OCI-M1 (cell line): ENCODE results near the gene LAMTOR5.

ENCODE experiments used
- DNase-seq: peaks from one replicate; lab custom pipeline; 2025; lab: John Stamatoyannopoulos, UW

Gene LAMTOR5

DNA sequence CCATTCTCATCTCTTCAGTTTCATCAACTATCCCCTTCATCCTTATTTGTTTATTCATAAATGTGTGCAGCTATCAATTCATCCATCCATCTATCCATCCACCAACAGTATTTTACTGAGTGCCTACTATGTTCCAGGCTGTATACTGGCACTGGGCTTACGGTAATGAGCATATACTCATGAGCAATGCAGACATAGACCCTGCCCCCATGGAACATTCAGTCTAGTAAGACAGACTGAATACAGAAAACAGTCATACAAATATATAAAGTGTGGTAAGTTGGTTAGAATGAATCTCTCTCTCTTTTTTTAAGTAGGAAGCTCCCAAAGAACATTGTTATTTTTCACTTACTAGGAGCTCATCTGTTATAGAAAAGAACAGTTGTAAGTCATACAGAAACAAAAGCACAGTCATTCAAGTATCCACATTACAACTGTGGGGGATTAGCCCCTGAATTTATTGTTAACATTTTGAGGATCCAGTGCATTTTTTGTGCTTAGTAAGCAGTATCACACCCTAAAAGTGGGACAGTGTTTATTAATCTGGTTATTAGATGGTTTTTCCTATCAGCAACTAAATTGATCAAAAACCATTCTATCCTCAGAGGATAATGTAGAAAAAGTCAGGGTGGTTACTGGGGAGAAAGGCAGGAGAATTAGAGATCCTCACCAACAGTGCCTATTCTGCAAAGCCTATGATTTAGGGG is 20.3 kb downstream of the LAMTOR5 start:
- DNase-seq, result no peak

DNA sequence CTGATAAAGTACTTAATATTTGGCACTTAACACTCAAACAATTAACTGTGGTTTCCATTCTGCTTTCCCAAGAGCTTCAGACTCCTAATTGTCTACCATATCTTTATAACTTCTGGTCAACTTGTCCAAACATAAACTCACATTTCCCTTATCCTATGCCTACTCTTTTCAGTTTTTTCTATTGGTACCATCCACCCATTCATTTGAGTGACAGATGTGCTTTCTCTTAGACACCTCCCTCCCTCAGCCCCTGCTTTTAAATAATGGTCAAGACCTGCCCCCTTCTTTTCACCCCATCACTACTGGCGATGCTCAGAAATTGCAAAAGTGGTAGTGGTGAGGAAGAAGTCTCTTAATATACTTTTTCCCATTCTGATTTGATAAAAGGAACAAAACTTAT is 22.1 kb downstream of the LAMTOR5 start:
- no peak for DNase-seq

DNA sequence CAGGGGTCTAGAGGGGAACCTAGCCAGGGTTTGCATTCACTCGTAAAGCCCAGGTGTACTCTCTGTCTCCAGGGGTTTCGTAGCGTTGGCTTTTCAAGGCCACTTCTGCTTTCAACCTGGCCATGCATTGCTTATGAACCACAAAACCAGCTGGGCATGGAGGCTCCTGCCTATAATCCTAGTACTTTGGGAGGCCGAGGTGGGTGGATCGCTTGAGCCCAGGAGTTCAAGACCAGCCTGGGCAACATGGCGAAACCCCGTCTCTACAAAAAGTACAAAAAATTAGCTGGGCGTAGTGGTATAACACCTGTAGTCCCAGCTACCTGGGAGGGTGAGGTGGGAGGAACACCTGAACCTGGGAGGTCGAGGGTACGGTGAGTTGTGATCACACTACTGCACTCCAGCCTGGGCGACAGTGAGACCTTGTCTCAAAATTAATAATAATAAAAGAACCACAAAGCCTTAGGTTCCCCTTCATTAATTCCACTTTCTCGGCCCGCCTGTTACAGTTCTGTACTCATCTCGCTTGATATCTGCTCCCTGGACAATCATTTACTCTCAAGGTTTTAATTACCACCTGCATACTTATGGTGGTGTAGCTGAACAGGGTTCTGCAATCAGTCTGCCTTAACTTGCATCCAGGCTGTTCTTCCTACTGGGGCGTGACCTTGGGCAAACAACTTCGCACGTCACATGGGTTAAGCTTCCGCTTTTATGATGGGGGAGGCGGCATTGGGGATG is 22.7 kb downstream of the LAMTOR5 start:
- no peak for DNase-seq

DNA sequence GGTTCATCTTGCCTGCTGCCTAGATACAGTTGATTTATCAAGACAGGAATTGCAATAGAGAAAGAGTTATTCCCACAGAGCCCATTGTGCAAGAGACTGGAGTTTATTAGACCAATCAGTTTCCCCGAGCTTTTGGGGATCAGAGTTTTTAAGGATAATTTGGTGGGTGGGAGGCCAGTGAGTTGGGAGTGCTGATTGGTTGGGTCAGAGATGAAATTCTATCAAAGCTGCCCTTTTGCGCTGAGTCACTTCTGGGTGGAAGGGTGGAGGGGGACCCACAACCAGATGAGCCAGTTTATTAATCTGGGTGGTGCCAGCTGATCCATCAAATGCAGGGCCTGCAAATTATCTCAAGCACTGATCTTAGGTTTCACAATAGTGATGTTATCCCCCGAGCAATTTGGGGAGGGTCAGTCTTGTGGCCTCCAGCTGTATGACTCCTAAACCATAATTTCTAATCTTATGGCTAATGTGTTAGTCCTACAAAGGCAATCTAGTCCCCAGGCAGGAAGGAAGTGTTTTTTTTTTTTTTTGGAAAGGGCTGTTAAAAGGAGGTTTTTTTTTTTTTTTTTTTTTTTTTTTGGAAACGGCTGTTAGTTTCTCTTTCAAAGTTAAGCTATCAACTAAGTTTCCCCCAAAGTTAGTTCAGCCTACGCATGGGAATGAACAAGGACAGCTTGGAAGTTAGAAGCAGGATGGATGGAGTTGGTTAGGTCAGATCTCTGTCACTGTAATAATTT is 24.1 kb downstream of the LAMTOR5 start:
- DNase-seq, result peak; percentile 76

DNA sequence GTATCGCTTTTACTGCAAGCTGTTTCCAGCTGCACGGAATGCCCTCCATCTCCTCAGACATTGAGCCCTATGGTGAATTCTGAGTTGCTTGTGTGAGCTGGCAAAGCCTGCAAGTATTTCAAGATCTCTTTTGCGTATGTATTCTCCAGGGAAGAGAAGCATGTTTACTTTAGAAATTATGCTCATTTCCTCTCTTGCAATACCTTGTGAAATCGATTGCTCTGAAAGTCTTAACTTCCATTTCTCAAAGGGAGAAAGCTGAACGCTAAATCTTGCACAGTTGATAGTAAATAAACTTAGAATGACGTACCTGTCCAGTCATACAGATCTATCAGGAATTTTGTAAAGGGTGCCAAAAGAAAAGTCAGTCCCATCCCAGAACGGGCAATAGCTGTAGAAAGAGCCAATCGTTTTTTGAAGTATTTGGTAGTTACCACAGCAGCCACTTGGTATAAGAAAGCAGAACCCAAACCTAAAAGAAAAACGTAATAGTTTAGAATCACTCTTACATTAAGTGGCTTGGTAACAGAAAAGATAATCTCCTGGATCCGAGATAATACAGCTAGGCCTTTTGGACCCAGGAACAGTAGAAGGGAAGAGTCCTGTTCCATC is 26.7 kb downstream of the LAMTOR5 start:
- no peak for DNase-seq

DNA sequence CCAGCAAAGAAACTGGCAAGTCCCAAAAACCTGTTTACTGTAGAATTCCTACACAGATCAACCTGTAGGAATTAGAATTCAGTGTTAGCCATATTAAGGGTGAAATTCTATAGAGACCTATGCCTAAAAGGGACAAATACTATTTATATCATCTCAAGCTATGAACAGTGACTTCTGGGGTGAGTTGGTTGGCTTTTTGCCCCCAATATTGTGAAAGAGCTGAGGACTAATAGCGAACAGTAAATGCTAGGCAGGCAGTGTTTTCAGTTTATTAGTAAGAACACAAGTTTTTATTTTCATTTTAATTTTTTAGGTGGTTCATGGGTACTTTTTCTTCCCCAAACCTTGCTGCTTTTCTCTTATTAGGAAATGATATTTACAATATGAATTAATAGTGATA is 32.0 kb downstream of the LAMTOR5 start:
- DNase-seq, result no peak

DNA sequence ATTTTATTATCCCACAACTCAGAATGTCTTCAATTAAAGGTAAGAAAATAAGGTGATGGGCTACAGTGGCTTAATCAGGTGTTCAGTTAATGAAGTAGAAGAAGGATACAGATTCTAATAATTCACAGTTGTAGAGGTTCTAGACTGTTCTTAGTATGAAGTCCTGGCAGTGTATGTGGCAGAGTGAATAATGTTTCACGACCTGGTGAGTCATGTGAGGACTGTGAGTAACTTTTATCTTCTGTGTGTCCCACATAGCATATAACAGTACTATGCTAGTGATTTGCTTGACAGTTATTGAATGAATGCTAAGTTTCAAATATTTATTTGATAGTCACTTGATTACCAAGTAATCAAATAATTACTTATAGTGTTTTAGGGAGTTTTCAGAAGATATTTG is 36.7 kb downstream of the LAMTOR5 start:
- DNase-seq, result peak; percentile 25

DNA sequence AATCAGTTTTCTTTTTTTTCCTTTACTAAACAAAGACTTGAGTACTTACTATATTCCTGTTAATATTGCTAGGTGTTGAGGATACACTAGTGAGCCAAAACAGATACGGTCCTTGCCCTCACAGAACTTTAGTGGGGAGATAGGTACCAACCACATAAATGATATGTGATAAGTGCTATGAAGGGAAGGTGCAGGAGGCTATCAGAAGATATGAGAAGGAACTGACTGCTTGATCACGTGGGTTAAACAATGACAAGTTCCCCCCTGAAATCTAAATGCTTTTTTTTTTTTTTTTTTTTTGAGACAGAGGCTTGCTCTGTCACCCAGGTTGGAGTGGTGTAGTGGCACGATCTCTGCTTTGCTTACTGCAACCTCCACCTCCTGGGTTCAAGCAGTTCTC is 43.3 kb downstream of the LAMTOR5 start:
- DNase-seq, result no peak

DNA sequence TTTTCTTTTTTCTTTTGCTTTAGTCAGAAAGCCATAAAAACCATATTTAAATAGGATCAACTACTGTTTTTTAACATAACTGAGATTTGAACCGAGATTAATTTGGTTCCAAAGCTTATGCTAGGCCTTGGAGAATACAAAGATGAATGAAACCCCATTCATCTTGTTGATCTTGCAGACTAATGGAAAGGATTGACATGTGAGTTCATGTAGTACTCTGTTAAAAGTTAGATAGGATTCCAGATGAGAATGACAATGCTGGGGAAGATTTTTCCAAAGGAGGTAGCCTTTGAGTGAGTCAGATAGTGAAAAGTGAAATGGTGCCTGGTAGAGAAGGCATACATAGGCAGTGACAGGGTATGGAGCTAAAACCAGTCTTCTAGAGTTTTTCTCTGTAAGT is 45.6 kb downstream of the LAMTOR5 start:
- no peak for DNase-seq

DNA sequence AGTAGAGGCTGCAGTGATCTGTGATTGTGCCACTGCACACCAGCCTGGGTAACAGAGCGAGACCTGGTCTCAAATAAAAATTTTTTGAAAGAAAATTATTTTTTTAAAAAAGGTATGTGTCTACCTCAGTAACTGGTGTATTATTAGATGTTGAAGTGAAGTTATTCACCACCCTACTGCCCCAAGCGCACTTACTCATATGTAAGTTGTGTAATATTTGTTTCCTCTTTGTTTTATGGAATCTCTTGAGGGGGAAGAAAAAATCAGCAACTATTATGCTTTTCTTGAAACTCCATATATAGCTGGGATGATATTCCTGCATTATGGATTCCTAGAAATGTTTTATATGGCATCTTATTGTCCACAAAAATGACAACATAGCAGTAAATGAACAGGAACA is 47.1 kb downstream of the LAMTOR5 start:
- DNase-seq, result no peak

DNA sequence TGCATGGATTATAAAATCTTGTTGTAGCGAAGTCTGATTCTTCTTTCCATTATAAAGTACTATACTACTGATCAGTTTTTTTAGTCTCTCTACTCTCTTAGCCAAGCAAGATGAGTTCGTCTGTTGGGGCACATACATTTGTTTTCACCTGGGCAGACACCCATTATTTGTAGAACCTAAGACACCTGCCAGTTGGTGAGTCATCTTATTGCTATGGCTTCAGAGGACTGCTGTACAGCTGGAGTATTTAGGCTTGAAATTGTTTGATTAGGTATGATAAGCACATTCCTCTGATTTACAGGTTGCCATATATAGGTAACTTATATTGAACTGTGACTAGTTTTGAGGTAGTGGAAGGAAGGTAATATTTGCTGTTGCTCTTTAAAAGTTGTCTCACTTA is 51.1 kb downstream of the LAMTOR5 start:
- no peak for DNase-seq

DNA sequence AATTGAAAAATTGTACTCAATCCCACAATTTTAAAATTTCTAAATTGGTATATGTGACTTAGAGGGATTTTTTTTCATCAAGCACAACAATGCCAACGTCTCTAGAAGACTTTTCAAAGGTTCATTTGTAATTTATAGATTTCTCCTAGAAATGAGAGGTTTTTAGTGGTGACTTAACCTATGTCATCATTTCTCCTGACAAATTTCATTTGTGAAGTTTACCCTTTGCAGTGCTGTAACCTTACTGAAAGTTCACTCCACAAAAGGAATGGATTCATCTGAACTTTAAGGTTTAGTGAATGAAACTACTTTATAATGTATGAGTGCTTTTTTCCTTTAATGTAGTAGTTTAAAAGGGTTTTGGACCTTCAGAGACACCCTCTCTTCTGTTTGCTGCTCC is 52.2 kb downstream of the LAMTOR5 start:
- DNase-seq, result no peak
